Measurements from ENCODE around the gene TBC1D17. TPM values are rescaled to one million over a fixed set of nuclear protein-coding genes. Genes with fewer than 3 reads are reported as not detected.

The TBC1D17 gene
- polyA plus RNA-seq, 1 donor from 2014 or later, result 13.1 TPM

- Histone ChIP-seq H3K27me3 (ENCODE audit: insufficient read depth, low read depth, low read length) (no peaks in the 10 kb centered on the region), H3K9me2 (ENCODE audit: insufficient read depth, low read length) (no peaks in the 10 kb centered on the region), H3F3A (ENCODE audit: insufficient read depth, low read length, poor library complexity, severe bottlenecking) (no peaks in the 10 kb centered on the region), H3K36me3 (ENCODE audit: insufficient read depth, low read length) (no peaks in the 10 kb centered on the region), H3K4me3 (ENCODE audit: low read length) (no peak overlapping the region), H3K9me3 (ENCODE audit: low read length) (no peaks in the 10 kb centered on the region), H3K27ac (ENCODE audit: low read length) (no peak overlapping the region), H2AFZ (ENCODE audit: low read depth, low read length) (no peak overlapping the region), H4K20me1 (ENCODE audit: insufficient read depth) (peaks cover 30% of the 10 kb centered on the region), H3K79me2 (replicated peaks; ENCODE audit: insufficient read depth, low read length) (peaks cover 18% of the 10 kb centered on the region), H3K4me2 (ENCODE audit: low read length) (no peak overlapping the region), H3K9ac (ENCODE audit: low read length) (no peak overlapping the region)
- TF ChIP-seq EP300 (conservative IDR thresholded peaks at IDR 0.05; ENCODE audit: poor library complexity, severe bottlenecking) (no peak), RAD21 (conservative IDR thresholded peaks at IDR 0.05) (no peak), REST (IDR thresholded peaks at IDR 0.05; ENCODE audit: borderline replicate concordance) (no peak), TAF1 (IDR thresholded peaks at IDR 0.05; ENCODE audit: low read depth) (no peak), EZH2 (IDR thresholded peaks at IDR 0.05; ENCODE audit: borderline replicate concordance, insufficient read depth, low read length, poor library complexity, severe bottlenecking) (no peak), POLR2AphosphoS5 (IDR thresholded peaks at IDR 0.05) (no peak), MXI1 (conservative IDR thresholded peaks at IDR 0.05; ENCODE audit: poor library complexity, severe bottlenecking) (no peak), SMC3 (conservative IDR thresholded peaks at IDR 0.05; ENCODE audit: poor library complexity) (no peak)
- TF ChIP-seq, protein P1, sequence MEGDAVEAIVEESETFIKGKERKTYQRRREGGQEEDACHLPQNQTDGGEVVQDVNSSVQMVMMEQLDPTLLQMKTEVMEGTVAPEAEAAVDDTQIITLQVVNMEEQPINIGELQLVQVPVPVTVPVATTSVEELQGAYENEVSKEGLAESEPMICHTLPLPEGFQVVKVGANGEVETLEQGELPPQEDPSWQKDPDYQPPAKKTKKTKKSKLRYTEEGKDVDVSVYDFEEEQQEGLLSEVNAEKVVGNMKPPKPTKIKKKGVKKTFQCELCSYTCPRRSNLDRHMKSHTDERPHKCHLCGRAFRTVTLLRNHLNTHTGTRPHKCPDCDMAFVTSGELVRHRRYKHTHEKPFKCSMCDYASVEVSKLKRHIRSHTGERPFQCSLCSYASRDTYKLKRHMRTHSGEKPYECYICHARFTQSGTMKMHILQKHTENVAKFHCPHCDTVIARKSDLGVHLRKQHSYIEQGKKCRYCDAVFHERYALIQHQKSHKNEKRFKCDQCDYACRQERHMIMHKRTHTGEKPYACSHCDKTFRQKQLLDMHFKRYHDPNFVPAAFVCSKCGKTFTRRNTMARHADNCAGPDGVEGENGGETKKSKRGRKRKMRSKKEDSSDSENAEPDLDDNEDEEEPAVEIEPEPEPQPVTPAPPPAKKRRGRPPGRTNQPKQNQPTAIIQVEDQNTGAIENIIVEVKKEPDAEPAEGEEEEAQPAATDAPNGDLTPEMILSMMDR (IDR thresholded peaks at IDR 0.05; ENCODE audit: poor library complexity, severe bottlenecking), result no peak
Observed at GRCh38 chr19:49858088-49858985, 19.2 kb upstream of the TBC1D17 start.

DNA sequence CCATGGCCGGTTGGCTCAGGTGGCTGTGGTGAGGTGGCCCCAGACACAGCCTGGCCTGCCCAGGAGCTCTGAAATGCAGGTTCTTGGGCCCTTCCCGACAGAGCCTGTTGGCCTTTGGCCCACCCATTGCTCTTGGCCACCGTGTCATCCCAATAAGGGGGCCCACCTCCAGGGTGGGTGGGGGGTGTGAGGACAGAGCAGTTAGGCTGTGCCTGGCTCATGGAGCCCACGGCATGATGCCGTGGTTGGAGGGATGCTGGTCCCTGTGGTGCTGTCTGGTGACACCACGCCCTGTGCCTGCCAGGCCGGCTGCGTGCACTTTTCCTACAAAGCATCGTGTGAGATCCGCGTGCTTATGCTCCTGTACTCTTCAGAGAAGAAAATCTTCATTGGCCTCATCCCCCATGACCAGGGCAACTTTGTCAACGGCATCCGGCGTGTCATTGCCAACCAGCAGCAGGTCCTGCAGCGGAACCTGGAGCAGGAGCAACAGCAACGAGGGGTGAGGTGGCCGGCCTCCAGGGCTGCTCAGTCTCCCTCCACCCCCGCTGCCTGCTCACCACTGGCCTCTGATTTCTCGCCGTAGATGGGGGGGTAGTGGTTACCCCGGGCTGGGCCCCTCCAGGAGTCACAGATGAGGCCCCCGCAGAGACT is 17.7 kb upstream of the TBC1D17 start:
- Histone ChIP-seq H3K27me3 (ENCODE audit: insufficient read depth, low read depth, low read length) (no peaks in the 10 kb centered on the region), H3K4me3 (ENCODE audit: low read length) (no peak overlapping the region), H3K36me3 (ENCODE audit: insufficient read depth, low read length) (no peaks in the 10 kb centered on the region), H2AFZ (ENCODE audit: low read depth, low read length) (no peak overlapping the region), H3K9me2 (ENCODE audit: insufficient read depth, low read length) (no peaks in the 10 kb centered on the region), H4K20me1 (ENCODE audit: insufficient read depth) (peaks cover 18% of the 10 kb centered on the region), H3K9ac (ENCODE audit: low read length) (no peak overlapping the region), H3F3A (ENCODE audit: insufficient read depth, low read length, poor library complexity, severe bottlenecking) (no peaks in the 10 kb centered on the region), H3K27ac (ENCODE audit: low read length) (no peak overlapping the region), H3K79me2 (replicated peaks; ENCODE audit: insufficient read depth, low read length) (peaks cover 15% of the 10 kb centered on the region), H3K9me3 (ENCODE audit: low read length) (no peaks in the 10 kb centered on the region), H3K4me2 (ENCODE audit: low read length) (no peak overlapping the region)
- TF ChIP-seq POLR2AphosphoS5 (IDR thresholded peaks at IDR 0.05) (peak; percentile 10), REST (IDR thresholded peaks at IDR 0.05; ENCODE audit: borderline replicate concordance) (no peak)

Data from neural cell (in vitro differentiated cells).